Trophoblast cell (in vitro differentiated cells and primary cell): ENCODE data around the gene APOD.

ENCODE experiments used
- DNase-seq, 2 donors: peaks; one replicate each; pipeline ENCODE4 v3.0.0-alpha.2; 2016
- H2AFZ ChIP-seq: 2 replicates; pipeline ENCODE4 v1.6.1; 2013; ENCODE audit warnings: low read length, moderate library complexity, mild to moderate bottlenecking; ENCODE audit not compliant: insufficient read depth, poor library complexity
- H2AK5ac ChIP-seq: 2 replicates; pipeline ENCODE4 v1.6.1; 2013; ENCODE audit warnings: mild to moderate bottlenecking, low read length
- H2BK120ac ChIP-seq: 2 replicates; pipeline ENCODE4 v1.6.1; 2013; ENCODE audit warnings: low read length, mild to moderate bottlenecking, moderate library complexity; ENCODE audit not compliant: insufficient read depth, poor library complexity
- H2BK12ac ChIP-seq: 2 replicates; pipeline ENCODE4 v1.6.1; 2013; ENCODE audit warnings: mild to moderate bottlenecking, low read length, moderate library complexity
- H2BK5ac ChIP-seq: 2 replicates; pipeline ENCODE4 v1.6.1; 2013; ENCODE audit warnings: low read length, low read depth, moderate library complexity, mild to moderate bottlenecking; ENCODE audit not compliant: poor library complexity
- H3K14ac ChIP-seq: 2 replicates; pipeline ENCODE4 v1.6.1; 2013; ENCODE audit warnings: mild to moderate bottlenecking, low read length
- H3K18ac ChIP-seq: 2 replicates; pipeline ENCODE4 v1.6.1; 2013; ENCODE audit warnings: mild to moderate bottlenecking, low read length
- H3K23ac ChIP-seq: 2 replicates; pipeline ENCODE4 v1.6.1; 2013; ENCODE audit warnings: low read length
- H3K27ac ChIP-seq: 2 replicates; pipeline ENCODE4 v1.5.1; 2013; ENCODE audit warnings: low read depth, mild to moderate bottlenecking, inconsistent platforms, low read length, moderate library complexity
- H3K27me3 ChIP-seq: 2 replicates; pipeline ENCODE4 v1.6.1; 2013; ENCODE audit warnings: inconsistent platforms, mild to moderate bottlenecking, low read length, moderate library complexity; ENCODE audit not compliant: insufficient read depth
- H3K36me3 ChIP-seq, 2 experiments: 1 replicate in 1 of 2; 2 replicates in 1 of 2; pipeline ENCODE4 v1.6.1; 2013; ENCODE audit warnings: low read length in 2 of 2, mild to moderate bottlenecking in 2 of 2, moderate library complexity in 1 of 2; ENCODE audit not compliant: insufficient read depth in 2 of 2, control insufficient read depth in 1 of 2
- H3K4ac ChIP-seq: 2 replicates; pipeline ENCODE4 v1.6.1; 2013; ENCODE audit warnings: low read depth, mild to moderate bottlenecking, low read length, moderate library complexity
- H3K4me1 ChIP-seq, 2 experiments: 1 replicate in 1 of 2; 2 replicates in 1 of 2; pipeline ENCODE4 v1.6.1; 2013; ENCODE audit warnings: low read length in 2 of 2, mild to moderate bottlenecking in 2 of 2, moderate library complexity in 1 of 2; ENCODE audit not compliant: insufficient read depth in 2 of 2, control insufficient read depth in 1 of 2
- H3K4me2 ChIP-seq: 2 replicates; pipeline ENCODE4 v1.6.1; 2013; ENCODE audit warnings: inconsistent platforms, mild to moderate bottlenecking, low read length, moderate library complexity
- H3K4me3 ChIP-seq: 2 replicates; pipeline ENCODE4 v1.5.1; 2013; ENCODE audit warnings: mild to moderate bottlenecking, low read depth, low read length, inconsistent platforms
- H3K79me1 ChIP-seq: one replicate; pipeline ENCODE4 v1.6.1; 2013; ENCODE audit warnings: low read length
- H3K79me2 ChIP-seq: 2 replicates; pipeline ENCODE4 v1.6.1; 2013; ENCODE audit warnings: low read length, mild to moderate bottlenecking; ENCODE audit not compliant: control insufficient read depth, insufficient read depth, poor library complexity
- H3K9ac ChIP-seq: 2 replicates; pipeline ENCODE4 v1.6.1; 2013; ENCODE audit warnings: mild to moderate bottlenecking, low read length
- H3K9me3 ChIP-seq: 2 replicates; pipeline ENCODE4 v1.6.1; 2013; ENCODE audit warnings: low read depth, mild to moderate bottlenecking, control low read depth, inconsistent platforms, low read length; ENCODE audit not compliant: insufficient read depth
- H4K12ac ChIP-seq: 2 replicates; pipeline ENCODE4 v1.6.1; 2013; ENCODE audit warnings: low read depth, mild to moderate bottlenecking, low read length, moderate library complexity
- H4K8ac ChIP-seq: 2 replicates; pipeline ENCODE4 v1.6.1; 2013; ENCODE audit warnings: low read depth, mild to moderate bottlenecking, low read length, moderate library complexity
- H4K91ac ChIP-seq: one replicate; pipeline ENCODE4 v1.6.1; 2013; ENCODE audit warnings: low read depth, mild to moderate bottlenecking, low read length, moderate library complexity
- WGBS: extraction: QIAGEN DNeasy Blood & Tissue Kit; methylation state at CpG from one replicate; pipeline ENCODE4 v1.1.7; 2013; ENCODE audit warnings: missing lambda C conversion rate; ENCODE audit not compliant: insufficient read length, insufficient coverage; ENCODE audit errors: extremely low coverage; 5-methylcytosine and 5-hydroxymethylcytosine counted together

The APOD gene

GRCh38 chr3:195544634-195545033, 39.1 kb downstream of the APOD start:
- Histone ChIP-seq H2AFZ (no peak overlapping the region), H3K14ac (peak overlapping the region; percentile 11), H4K12ac (no peak overlapping the region), H3K4ac (no peak overlapping the region), H4K91ac (no peak overlapping the region), H3K36me3 (no peaks in the 10 kb centered on the region), H3K23ac (no peak overlapping the region), H3K9me3 (no peaks in the 10 kb centered on the region), H3K27ac (no peak overlapping the region), H3K4me2 (peak overlapping the region; percentile 12), H3K18ac (no peak overlapping the region), H3K79me1 (peaks cover 11% of the 10 kb centered on the region), H2BK12ac (peak overlapping the region; percentile 34), H3K4me1 (peaks cover 22 to 26% of the 10 kb centered on the region in 2 experiments), H4K8ac (no peak overlapping the region), H3K79me2 (peaks cover 7% of the 10 kb centered on the region), H2BK120ac (no peak overlapping the region), H3K4me3 (peak overlapping the region; percentile 11), H3K27me3 (no peaks in the 10 kb centered on the region), H2AK5ac (peak overlapping the region; percentile 13), H3K9ac (no peak overlapping the region), H2BK5ac (peak overlapping the region; percentile 5)
- no CpG with 5 or more reads among the region's 3 CpGs for WGBS
- DNase-seq: no peak

GRCh38 chr3:195544230-195544536, 39.6 kb downstream of the APOD start:
- no peak overlapping the region for H2BK5ac ChIP-seq

GRCh38 chr3:195543500-195544229, 40.1 kb downstream of the APOD start:
- Histone ChIP-seq H3K27ac (no peak overlapping the region), H3K79me1 (peaks cover 11% of the 10 kb centered on the region), H2BK120ac (peak overlapping the region; percentile 7), H4K8ac (peak overlapping the region; percentile 59), H3K4me3 (peak overlapping the region; percentile 74), H3K79me2 (peaks cover 10% of the 10 kb centered on the region), H2BK5ac (no peak overlapping the region), H3K9ac (no peak overlapping the region), H3K4me2 (peak overlapping the region; percentile 75), H3K18ac (peak overlapping the region; percentile 33), H2AK5ac (peak overlapping the region; percentile 16), H3K14ac (peak overlapping the region; percentile 26), H3K4me1 (peaks cover 22 to 26% of the 10 kb centered on the region in 2 experiments), H3K23ac (no peak overlapping the region), H2AFZ (peak overlapping the region; percentile 91), H3K36me3 (no peaks in the 10 kb centered on the region), H2BK12ac (peak overlapping the region; percentile 35), H3K4ac (no peak overlapping the region), H4K91ac (peak overlapping the region; percentile 17), H3K9me3 (no peaks in the 10 kb centered on the region), H4K12ac (no peak overlapping the region), H3K27me3 (no peaks in the 10 kb centered on the region)
- WGBS: no CpG with 5 or more reads among the region's 38 CpGs
- DNase-seq: peak in 1 of 2 donors; percentile 30

More at GRCh38 chr3:195544230-195544536, 39.6 kb downstream of the APOD start:
- H3K9me3 ChIP-seq: no peaks in the 10 kb centered on the region
- DNase-seq: no peak
- H3K36me3 ChIP-seq: no peaks in the 10 kb centered on the region
- no peak overlapping the region for H2BK120ac ChIP-seq
- H2BK12ac ChIP-seq: no peak overlapping the region
- no peak overlapping the region for H3K4me3 ChIP-seq
- peak overlapping the region; percentile 75 for H3K4me2 ChIP-seq
- no peak overlapping the region for H3K18ac ChIP-seq
- peaks cover 22 to 26% of the 10 kb centered on the region in 2 experiments for H3K4me1 ChIP-seq
- H3K79me2 ChIP-seq: peaks cover 10% of the 10 kb centered on the region
- no peak overlapping the region for H4K8ac ChIP-seq
- no peak overlapping the region for H3K23ac ChIP-seq
- H3K9ac ChIP-seq: no peak overlapping the region
- H4K12ac ChIP-seq: no peak overlapping the region
- no peak overlapping the region for H2AK5ac ChIP-seq
- no peak overlapping the region for H4K91ac ChIP-seq
- no peak overlapping the region for H2AFZ ChIP-seq
- H3K79me1 ChIP-seq: peaks cover 11% of the 10 kb centered on the region
- H3K4ac ChIP-seq: no peak overlapping the region
- H3K14ac ChIP-seq: no peak overlapping the region
- no peak overlapping the region for H3K27ac ChIP-seq
- H3K27me3 ChIP-seq: no peaks in the 10 kb centered on the region
- WGBS: no CpG with 5 or more reads among the region's 4 CpGs

- peak within 1 kb of the TSS; percentile 96 for H3K4ac ChIP-seq
- H2BK12ac ChIP-seq: peak within 1 kb of the TSS; percentile 55
- H3K9ac ChIP-seq: peak within 1 kb of the TSS; percentile 84
- DNase-seq: peak; percentile 93 to 97
- H3K27ac ChIP-seq: peak within 1 kb of the TSS; percentile 77
- H3K9me3 ChIP-seq: no peaks in the 10 kb centered on the region
- peak within 1 kb of the TSS; percentile 97 for H4K8ac ChIP-seq
- H3K4me2 ChIP-seq: peak within 1 kb of the TSS; percentile 75
- peak within 1 kb of the TSS; percentile 78 for H3K18ac ChIP-seq
- no peaks in the 10 kb centered on the region for H3K36me3 ChIP-seq
- peak within 1 kb of the TSS; percentile 70 for H4K12ac ChIP-seq
- peak within 1 kb of the TSS; percentile 97 for H3K4me3 ChIP-seq
- H2BK5ac ChIP-seq: peak within 1 kb of the TSS; percentile 81
- H4K91ac ChIP-seq: peak within 1 kb of the TSS; percentile 85
- H2BK120ac ChIP-seq: peak within 1 kb of the TSS; percentile 91
- peak within 1 kb of the TSS; percentile 88 for H2AK5ac ChIP-seq
- H3K79me1 ChIP-seq: peaks cover 8% of the 10 kb centered on the region
- peaks cover 10% of the 10 kb centered on the region for H3K79me2 ChIP-seq
- H3K23ac ChIP-seq: no peak within 1 kb of the TSS
- H3K4me1 ChIP-seq: peaks cover 19 to 22% of the 10 kb centered on the region in 2 experiments
- peak within 1 kb of the TSS; percentile 98 for H3K14ac ChIP-seq
- H3K27me3 ChIP-seq: no peaks in the 10 kb centered on the region
- WGBS: no CpG with 5 or more reads among the region's 95 CpGs
- H2AFZ ChIP-seq: peak within 1 kb of the TSS; percentile 91
These were observed 40.8 kb downstream of the APOD start, which contains the start of gene PPP1R2 for GRCh38 chr3:195542698-195543499. TSS of gene PPP1R2 (minus strand) at chr3:195543325. CDS start at chr3:195543025, 300 bp downstream.
